A549 (cell line): ENCODE results near the gene SYNPR.

Experiments
- CTCF ChIP-seq: fragments of >200 bp; sonication (Bioruptor Twin); formaldehyde crosslinking; IDR thresholded peaks from 3 replicates; pipeline ENCODE4 v1.5.1; 2016
- POLR2A ChIP-seq: IDR thresholded peaks from 2 replicates; pipeline ENCODE4 v1.6.1; 2012; ENCODE audit warnings: mild to moderate bottlenecking, low read length
- RFX5 ChIP-seq: fragments of 450-650 bp; IDR thresholded peaks from 2 replicates; pipeline ENCODE4 v1.7.1; 2014; ENCODE audit warnings: antibody characterized with exemption, mild to moderate bottlenecking, moderate library complexity

GRCh38 chr3:63308072-63308471 lies 30.0 kb downstream of the SYNPR start:
- no peak for TF ChIP-seq CTCF
- TF ChIP-seq POLR2A: no peak
- TF ChIP-seq RFX5: no peak
